Activated CD4-positive, CD25-positive, alpha-beta regulatory T cell treated with anti-CD3 and anti-CD28 coated beads, Interleukin-2, amount 50 U/mL, for 24 hours (primary cell): ENCODE measurements around the gene RALY.

Experiments
- ATAC-seq, 2 donors: fragments of 150-1000 bp; cut with Tn5 transposase; one replicate each; pipeline ENCODE4 v1.10.0; 2021; ENCODE audit warnings: mild to moderate bottlenecking in 1 of 2, moderate library complexity in 1 of 2

Gene RALY

DNA sequence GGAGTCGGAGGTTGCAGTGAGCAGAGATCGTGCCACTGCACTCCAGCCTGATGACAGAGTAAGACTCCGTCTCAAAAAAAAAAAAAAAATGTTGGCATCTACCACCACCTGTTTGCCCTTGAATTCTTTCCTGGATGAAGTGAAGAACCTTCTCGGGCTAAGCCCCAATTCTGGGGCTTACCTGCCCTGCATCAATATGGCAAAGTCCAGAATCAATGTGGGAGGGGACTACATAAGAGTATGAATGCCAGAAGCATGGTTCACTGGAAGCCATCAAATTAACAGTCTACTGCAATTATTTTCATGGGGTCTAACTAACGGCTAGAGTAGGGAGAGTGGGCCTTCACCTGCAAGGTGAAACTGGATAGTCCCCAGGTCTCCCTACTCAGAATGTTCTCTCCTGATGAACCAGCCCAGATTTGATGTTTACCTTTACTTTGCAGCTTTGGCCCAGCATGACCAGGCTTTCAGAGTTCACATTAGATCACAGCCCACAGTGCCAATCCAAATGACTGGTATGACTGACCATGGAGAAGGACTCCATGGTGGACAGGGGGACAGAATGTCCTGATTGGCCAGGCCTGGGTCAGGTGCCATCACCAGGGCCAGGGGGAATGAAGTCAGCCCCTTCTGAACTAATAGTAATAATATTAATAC is 7.0 kb upstream of the RALY start:
- ATAC-seq = no peak

DNA sequence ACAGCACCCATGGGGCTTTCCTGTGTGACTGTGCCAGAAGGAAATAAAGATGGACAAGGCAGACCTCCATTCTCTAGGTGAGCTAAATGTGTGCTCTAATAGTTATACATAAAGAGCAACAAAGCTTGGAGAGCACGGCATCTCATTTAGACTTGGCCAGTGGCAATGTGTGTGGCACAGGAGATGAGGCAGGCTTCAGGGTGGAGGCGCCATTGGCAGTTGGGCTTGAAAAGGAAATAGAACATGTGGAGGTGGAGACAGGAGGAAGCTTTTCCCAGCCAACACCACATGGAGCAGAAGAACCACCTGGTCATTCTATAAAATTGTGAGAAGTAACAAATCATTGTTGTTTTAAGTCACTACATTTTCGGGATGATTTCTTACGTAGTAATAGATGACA is 3.6 kb upstream of the RALY start:
- no peak for ATAC-seq

DNA sequence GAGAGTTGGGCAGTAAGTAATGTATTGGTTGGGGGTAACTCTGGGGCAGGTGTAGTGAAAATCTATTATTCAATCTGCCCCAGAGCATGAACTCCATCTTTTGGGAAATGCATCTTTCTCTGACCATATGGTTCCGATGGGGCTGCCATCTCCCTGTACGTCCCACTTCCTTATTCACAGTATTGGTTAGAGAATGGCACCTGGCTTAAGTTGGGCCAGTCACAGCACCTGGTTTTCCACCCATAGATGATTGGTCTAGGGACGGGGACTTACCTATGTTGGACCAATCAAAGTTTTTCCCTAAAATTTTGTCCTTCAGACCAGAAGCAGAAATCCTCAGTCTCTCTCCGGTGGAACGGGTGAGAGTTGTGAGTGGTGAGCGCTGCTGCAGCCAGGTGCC is 2.2 kb upstream of the RALY start:
- ATAC-seq = no peak

DNA sequence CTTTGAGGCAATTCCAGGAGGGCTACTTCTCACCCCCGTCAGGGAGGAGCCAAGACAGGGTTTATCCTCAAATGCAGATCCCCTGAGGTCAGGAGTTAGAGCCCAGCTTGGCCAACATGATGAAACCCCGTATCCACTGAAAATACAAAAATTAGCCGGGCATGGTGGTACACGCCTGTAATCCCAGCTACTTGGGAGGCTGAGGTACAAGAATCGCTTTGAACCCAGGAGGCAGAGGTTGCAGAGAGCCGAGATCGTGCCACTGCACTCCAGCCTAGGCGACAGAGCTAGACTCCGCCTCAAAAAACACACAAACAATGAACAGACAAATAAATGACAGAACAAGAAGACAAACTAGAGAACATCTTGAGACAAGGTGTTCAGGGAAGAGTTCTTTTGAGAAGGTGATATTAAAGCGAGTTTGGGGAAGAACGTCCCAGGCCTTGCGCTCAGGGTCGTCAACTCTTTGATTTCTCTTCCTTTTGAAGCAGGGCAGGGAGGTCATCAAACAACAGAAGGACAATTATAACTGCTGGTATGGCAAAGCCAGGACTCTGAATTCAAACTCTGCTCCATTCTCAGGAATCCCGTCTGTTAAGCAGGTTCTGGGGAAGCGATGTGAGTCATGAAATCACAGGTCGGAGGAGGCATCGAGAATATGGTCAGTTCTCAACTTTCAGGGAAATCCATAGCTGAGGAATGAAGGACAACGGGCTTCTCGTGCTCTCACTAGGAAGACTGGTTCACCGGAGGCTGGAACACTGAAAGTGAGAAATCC is 1.4 kb upstream of the RALY start:
- no peak for ATAC-seq

DNA sequence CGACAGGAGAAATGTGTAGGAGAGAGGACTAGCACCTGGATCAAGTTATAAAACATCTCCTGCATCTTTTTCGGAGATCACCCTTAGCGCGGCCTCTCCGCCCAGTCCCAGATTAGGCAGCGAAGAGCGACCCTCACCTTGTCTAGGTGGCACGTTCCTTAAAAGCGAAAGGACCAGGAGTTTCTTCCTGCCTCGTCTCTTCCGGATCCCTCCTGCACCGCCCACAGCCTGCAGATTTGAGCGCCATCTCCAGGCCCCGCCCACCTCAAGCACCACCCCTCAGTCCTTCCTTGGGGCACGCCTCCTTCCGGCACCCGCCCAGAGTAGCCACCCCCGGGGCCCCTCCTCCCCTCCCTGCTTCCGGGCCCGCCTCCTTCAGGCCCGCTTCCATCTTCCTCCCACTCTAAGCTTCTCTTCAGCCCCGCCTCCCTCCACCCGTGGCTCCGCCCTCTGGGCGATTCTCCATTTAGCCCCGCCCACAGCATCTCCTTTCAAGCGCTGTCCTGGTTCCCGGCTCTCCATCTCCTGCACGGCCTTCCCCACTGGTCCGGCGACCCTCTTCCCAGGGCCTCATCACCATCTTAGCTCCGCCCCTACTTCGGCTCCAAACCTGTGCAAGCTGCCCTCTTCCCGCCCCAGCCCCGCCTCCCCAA is 662 bp upstream of the RALY start:
- peak; percentile 78 to 81 for ATAC-seq

DNA sequence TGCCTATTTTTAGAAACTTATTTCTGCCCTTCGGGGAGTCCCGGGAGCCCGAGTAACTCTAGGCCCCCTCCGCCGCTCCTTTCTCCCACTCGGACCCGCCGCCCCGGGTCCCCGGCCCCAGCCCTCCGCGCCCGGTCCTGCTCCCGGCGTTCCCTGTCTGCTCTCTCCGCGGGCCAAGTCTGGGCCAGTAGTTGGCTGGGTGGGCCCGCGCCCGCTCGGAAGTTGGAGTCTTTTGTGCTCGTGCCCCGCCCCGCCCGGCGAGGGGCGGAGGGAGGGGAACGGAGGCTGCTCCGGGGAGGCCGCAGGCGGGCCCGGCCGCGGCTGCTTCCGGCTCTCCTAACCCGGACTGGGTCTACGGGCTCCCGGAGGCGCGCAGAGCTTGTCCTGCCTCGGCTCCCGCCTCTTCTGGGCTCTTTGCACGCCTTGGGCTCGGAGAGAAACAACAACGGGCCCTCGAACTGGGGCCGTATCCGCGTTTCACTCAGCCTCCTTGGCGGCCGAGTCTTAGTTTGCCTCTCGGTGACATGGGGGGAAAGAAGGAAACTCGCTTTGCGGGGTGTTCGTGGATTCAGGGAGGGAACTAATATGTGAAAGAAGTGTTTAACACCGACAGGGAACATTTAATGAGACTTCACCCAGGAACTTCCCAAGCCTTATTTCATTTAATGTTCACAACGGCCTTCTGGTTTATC is 657 bp downstream of the RALY start:
- ATAC-seq = peak; percentile 38 to 41

DNA sequence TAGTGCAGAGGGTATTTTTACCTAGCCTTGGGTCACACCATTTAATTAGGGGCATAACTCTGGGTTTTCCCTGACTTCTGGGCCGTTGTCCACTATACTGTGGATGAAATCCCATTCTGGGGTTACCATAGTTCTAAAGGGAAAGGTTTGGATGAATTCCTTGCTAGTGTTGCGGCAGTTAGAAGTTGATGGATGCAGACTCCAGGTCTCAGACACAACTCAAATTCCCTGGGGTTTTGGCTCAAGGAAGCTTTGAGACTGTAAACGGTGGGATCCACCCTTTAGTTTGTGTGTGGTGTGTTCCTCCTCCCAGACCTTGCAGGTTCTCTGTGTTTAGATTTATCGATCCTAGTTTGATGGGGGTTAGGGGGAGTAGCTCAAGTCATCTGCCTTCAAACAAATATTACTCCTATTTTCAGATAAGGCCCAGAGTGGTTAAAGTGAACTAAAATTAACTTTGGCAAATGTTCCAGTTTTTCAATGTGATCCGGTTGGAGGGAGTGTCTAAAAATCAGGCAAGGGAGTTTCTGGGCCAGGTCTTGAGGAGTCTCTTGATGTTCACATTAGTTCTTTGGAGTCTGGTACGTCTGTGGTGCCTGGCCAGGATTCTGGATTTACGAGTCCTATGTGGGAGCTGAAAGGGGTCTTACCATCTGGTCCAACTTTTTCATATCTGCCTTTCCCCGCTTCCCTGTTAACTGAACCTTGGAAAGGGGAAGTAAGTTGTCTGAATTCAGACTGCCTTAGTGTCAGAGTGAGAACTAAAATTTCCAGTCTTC is 1.5 kb downstream of the RALY start:
- ATAC-seq = no peak

DNA sequence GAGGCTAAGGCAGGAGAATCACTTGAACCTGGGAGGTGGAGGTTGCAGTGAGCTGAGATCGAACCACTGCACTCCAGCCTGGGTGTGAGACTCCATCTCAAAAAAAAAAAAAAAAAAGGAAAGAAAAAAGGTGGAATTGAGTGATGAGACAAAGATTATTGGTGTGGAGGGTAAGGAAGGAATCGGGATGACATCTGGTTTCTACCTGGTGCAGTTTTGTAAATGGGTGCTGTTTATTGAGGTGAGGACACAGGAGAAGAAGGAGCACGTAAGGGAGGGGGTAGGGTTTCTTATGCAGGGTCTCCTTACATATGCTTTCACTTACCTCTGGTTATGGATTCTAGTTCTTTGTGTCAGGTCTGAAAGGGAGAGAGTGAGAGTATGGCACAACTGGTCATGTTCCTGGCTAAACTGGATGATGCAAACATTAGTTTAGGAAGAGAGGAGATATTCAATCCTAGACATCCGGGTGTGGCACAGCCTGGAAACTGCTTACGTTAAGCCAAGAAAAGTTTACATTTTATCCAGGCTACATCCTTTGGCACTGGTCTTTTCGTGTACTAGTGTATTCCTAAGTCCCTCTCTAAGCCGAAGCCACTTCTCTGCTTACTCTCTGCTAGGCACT is 5.4 kb downstream of the RALY start:
- no peak for ATAC-seq

DNA sequence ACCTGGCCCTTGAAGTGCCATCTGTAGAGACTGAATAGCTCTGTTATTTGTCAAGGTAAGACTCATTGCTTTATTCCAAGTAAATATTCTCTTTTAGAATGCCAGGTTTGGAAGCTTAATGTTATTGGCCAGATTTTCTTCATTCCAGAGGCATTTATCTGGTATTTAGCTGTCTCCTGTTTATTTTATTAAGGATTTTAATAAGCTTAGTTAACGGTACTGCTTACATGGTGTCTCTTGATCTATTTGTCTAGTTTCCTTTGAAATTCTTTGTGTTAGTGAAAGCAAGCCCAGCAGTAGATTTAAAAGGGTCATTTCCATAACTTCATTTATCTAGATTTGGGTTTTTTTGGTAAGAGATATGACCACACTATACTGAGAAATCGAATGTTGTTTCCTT is 7.7 kb downstream of the RALY start:
- no peak for ATAC-seq

DNA sequence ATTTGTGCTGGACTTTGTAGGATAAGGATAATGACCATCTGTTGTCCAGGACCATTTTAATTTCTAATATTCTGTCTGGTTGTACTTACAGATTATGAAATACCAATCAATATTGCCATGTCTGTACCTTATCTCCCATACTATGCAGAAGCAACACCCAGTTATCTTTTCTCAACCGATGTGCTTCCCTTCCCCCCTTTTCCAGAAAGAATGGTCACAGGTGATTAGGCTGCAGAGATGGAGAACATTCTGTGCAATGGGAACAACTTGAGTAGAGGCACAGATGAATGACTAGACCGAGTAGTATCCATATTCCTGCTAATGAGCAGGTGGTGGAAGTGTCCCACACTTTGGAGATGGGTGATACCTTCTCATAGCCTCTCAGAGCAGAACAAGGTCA is 10.5 kb downstream of the RALY start:
- ATAC-seq = no peak

DNA sequence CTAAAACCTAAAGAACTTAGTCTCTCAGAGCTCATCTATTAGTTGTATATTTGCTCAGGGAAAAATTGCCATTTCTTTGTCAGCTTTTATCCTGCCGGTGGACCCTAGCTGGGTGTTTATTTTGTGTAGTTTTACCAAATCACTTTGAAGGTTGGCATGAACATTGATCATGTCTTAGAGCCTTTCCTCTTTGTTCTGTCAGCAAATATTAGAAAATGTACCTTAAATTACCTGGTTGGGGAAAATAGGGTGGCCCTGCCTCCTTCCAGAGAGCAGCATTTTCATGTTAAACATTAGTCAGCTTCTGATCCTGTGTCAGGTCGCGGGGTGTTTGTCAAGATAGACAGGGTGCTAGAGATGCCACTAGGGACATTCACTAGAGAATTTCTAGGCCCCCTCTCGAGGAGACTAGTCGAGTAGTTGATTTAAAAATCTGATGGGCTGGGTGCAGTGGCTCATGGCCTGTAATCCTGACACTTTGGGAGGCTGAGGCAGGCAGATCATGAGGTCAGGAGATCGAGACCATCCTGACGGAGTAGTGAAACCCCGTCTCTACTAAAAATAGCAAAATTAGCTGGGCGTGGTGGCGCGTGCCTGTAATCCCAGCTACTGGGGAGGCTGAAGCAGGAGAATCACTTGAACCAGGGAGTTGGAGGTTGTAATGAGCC is 11.2 kb downstream of the RALY start:
- ATAC-seq = no peak

DNA sequence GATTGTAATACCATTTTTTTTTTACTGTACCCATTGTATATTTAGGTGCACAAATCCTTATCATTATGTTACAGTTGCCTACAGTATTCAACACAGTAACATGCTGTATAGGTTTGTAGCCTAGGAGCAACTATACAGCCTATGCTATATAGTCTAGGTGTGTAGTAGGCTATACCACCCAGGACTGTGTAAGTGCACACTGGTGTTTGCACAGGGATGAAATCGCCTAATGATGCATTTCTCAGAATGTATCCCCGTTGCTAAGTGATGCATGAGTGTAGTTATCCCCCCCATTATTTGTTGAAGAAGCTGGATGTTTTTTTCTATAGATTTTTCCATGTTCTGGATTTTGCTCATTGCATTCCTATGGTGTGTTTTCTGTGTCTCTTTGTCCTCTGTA is 12.9 kb downstream of the RALY start:
- ATAC-seq = no peak

DNA sequence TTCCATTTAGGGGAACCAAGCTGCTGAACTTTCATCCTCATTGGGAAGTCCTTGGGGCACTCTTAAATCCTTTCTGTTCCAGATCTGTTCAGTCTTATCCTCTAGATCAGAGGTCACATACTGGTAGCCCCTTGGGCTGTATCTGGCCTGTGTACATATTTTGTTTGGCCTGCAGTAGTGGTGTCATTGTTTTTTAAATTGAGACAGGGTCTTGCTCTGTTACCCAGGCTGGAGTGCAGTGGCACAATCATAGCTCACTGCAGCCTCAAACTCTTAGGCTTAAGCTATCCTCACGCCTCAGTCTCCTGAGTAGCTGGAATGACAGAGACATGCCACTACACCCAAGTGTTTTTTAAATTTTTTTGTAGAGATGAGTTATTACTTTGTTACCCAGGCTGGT is 14.8 kb downstream of the RALY start:
- no peak for ATAC-seq

DNA sequence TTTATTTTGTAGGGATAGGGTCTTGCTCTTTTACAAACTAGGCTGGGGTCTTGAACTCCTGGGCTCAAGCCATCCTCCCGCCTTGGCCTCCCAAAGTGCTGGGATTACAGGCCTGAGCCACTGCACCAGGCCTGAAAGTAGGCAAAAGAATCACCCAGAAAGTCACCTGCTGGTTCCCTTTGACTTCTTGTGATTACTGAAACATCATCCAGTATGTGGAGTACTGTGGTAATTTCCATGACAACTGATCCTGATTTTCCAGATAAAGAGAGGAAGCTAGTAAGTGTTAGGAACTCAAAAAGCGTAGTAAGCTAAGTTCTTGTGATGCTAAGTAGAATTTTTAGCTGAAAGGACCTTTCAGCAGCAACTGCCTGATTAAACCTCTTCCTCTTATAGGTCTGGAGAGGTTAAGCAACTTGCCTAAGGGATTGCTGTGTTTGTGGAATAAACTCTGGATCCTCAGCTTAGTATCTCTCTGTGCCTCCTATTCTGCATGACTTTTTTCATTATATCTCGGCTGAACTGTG is 16.8 kb downstream of the RALY start:
- ATAC-seq = no peak

DNA sequence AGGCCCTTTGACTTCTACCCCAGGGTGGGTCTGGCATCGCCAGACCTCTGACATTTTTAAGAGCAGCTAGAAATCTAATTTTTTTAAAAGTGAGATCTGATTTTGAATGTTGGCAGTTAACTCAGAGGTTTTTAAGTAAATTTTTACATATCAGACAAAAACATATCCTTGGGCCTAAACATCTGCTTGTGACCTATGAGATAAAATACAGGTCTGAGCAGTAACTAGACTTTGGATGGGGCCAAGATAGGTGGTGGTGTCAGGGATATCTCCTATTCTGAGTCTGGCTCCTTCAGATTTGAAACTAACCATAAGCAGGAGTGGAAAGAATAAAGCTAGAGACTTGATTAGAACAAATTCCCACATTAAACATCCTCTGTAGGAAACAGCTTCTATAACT is 17.6 kb downstream of the RALY start:
- ATAC-seq = no peak

DNA sequence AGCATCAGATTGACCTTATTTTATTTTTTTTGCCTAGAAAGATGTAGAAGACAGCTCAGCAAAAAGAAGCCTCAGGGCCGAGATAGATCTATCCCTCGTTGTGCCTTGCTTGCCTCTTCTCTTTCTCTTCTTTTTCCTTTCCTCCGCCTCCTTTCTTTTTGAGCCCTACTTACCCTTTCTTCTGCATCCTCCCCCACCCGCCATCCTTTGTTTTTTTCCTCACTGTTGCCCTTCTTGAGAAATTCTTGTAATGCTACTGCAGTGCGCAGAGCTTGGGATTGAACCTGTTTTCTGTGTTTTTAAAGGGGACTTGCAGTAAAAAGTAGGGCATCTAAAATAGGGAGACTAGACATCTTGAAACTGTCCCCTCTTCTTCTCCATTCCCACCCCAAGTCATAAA is 18.6 kb downstream of the RALY start:
- ATAC-seq = no peak

DNA sequence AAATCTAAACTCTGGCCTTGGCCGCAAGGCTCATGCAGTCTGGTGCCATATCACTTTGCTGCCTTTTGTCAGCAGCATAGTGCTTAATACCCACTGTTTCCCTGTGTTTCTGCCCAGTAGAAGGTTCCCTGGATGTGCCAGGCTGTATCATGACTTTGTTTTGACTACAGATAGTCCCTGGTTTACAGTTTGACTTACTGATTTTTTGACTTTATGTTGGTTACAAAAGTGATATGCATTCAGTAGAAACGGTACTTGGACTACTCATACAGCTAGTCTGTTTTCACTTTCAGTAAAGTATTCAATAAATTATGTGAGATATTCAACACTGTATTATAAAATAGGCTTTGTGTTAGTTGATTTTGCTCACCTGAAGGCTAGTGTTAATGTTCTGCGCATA is 19.0 kb downstream of the RALY start:
- ATAC-seq = peak in 1 of 2 donors; percentile 77

DNA sequence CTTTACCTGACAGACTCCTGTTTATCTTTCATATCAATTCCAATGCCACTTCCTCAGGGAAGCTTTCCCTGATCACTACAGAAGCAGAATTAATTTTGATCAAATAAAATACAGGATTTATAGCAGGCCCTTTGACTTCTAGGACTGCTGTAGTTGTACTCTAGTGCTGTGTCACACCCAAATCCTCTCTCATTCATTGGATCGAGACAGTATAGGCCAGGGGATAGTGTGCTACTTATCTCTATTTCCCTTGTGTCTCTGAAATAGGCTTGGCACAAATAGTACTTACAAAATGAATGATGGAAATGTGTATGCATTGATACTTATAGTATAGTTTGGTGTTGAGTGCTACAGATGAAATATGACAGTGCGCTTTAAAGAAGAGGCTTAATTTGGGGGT is 19.8 kb downstream of the RALY start:
- ATAC-seq = no peak

DNA sequence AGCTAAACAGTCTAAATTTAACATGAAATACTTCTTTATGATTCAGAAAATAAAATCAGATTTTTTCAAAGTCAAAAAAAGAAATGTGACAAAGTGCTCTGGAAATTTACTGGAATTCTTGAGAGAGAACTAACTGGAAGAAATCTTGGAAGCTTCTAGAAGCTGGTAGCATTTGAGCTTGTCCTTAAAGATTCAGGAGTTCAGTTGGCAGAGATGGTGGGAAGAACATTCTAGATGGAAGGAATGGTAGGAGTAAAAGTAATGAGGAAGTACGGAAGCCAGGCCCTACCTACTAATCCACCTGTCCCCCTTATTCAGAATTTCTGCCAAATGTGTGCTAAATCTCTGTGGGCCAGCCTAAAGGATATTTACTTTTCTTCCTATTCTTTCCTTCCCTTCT is 21.2 kb downstream of the RALY start:
- no peak for ATAC-seq

DNA sequence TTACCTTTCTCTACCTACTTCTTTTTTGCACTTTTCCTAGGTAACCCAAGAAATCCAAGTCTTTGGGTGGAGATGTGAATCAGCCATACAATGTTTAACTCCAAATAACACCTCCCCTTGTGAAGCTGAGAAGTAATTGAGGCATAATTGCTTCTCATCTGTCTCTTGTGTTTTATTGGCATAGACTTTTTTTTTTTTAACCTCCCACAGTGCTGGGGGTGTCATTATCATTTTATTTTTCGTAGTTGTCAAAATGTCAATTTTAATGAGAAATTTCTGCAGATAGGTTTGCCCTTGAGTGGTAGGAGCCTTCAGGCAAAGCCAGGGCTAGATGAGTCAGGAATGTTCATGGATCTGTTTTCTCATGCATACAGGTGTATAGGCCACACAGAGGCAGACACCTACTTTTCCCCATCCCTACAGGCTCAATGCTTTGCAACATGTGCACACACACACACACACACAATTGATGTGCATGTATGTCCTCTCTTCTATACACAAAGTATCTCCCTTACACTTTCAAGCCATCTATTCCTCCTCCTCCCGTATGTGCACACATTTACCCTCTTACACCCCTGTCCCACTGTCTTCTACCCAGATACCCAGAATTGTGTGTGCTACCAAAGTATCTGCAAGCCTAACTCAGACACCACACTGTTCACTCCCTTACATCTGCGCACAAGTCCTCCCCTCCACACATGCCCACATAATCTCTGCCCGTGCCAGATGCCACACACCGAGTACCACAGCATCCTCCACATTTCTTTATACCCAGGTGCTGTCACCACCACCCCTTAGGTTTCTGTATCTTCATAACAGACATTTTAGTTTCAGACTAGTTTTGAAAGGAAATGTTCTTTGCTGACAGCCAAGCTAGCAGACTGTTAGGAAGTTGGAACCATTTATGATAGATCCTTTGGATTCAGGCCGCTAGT is 22.0 kb downstream of the RALY start:
- no peak for ATAC-seq
